Heart right ventricle (tissue), 16 donors: Measurements from ENCODE around the gene RC3H1. TPM values are rescaled to one million over a fixed set of nuclear protein-coding genes. Genes with fewer than 3 reads are reported as not detected.

Experiments used
- ATAC-seq, 8 donors: fragments of 200-7000 bp; cut with Tn5 transposase; one replicate each; pipeline ENCODE4 v1.9.1; 2020; ENCODE audit warnings: mild to moderate bottlenecking in 8 of 8, moderate library complexity in 8 of 8, moderate number of reproducible peaks in 1 of 8
- DNase-seq, 2 donors: peaks; one replicate each; pipeline ENCODE4 v3.0.0-alpha.2; 2020
- H3K27ac ChIP-seq, 10 donors: fragments of 200-600 bp; sonication (generic) in 2 of 10; one replicate each; pipeline versions ENCODE4 v1.5.0 to v1.8.0; 2020 to 2022; ENCODE audit warnings: mild to moderate bottlenecking in 3 of 10
- H3K27me3 ChIP-seq, 7 donors: fragments of 200-600 bp; one replicate each; pipeline ENCODE4 v1.8.0; 2021 to 2022; ENCODE audit warnings: mild to moderate bottlenecking in 2 of 7
- H3K36me3 ChIP-seq, 9 donors: fragments of 200-600 bp; sonication (generic) in 1 of 9; one replicate each; pipeline versions ENCODE4 v1.5.0 to v1.8.0; 2020 to 2022; ENCODE audit warnings: mild to moderate bottlenecking in 2 of 9
- H3K4me1 ChIP-seq, 9 donors: fragments of 200-600 bp; sonication (generic) in 1 of 9; one replicate each; pipeline versions ENCODE4 v1.5.0 to v1.8.0; 2020 to 2022; ENCODE audit warnings: mild to moderate bottlenecking in 4 of 9
- H3K4me3 ChIP-seq, 10 donors: fragments of 200-600 bp; sonication (generic) in 2 of 10; one replicate each; pipeline versions ENCODE4 v1.5.0 to v1.8.0; 2020 to 2022; ENCODE audit warnings: mild to moderate bottlenecking in 7 of 10, moderate library complexity in 2 of 10
- H3K9me3 ChIP-seq, 11 donors: fragments of 200-600 bp in 10 of 11; sonication (generic) in 2 of 11; one replicate each; pipeline versions ENCODE4 v1.5.0 to v1.8.0; 2013 to 2022; ENCODE audit warnings: mild to moderate bottlenecking in 2 of 11, control low read depth in 1 of 11, moderate library complexity in 1 of 11
- CTCF ChIP-seq, 9 donors: fragments of 200-600 bp; sonication (generic) in 2 of 9; IDR thresholded peaks; one replicate each; pipeline versions ENCODE4 v1.5.0 to v1.8.0; 2021 to 2022; ENCODE audit warnings: antibody characterized with exemption in 9 of 9, mild to moderate bottlenecking in 5 of 9, moderate library complexity in 1 of 9
- WGBS, 2 donors: extraction: QIAGEN DNeasy Blood & Tissue Kit; methylation state at CpG; one replicate each; pipeline ENCODE4 v1.1.7; 2013; ENCODE audit warnings: inconsistent platforms in 1 of 2; 5-methylcytosine and 5-hydroxymethylcytosine counted together
- intact Hi-C, 10 donors: fragments of 100-400 bp; cut with DNase I; formaldehyde crosslinking; loops; one replicate each; pipeline versions ENCODE4 v1.11.1 to v1.14.2; 2022
- polyA plus RNA-seq, 2 donors: library from polyadenylated mRNA; stranded (reverse); fragments of 200-250 nt; gene quantifications; one replicate each; pipeline ENCODE4 v1.2.3, GENCODE V29; 2013
- total RNA-seq, 10 donors: library from RNA; stranded (reverse); fragmentation: NEBNext Ultra II Directional in 3 of 10; extraction: Animal tissue kit (Norgen Biotek cat#: 25700) in 3 of 10; gene quantifications; one replicate each; pipeline versions ENCODE4 v1.2.1 to v1.2.4, GENCODE V29; 2021 to 2023
- donor health status: Arrhythmogenic right ventricular cardiomyopathy.
- donor health status: ischemic (EF 13 %, LVEDD 7.1; RV severe dilation, severe dysfunction).
- donor health status: healthy with polysubstance abuse.
- donor health status: DM: no; HTN: yes; CAD: no.
- donor health status: DM: no; HTN: no; CAD: no.
- donor health status: ischemic (EF 25% LVEDD 6.9; RV normal size, moderate dysfunction).
- donor health status: ischemic (EF 25% LVEDD 5.7; RV mildly dilated, moderate dysfunction).
- donor health status: healthy.
- donor health status: DM: yes; HTN: yes; CAD: no.
- donor health status: Ischemic cardiomyopathy.
- donor health status: ischemic (EF 35%, LVEDD 5.7; RV mildly dilated, moderate dysfunction).
- donor health status: nonischemic (EF 11% LVEDD 7.7; RV severe dilation, severe dysfunction).
- donor health status: DM: yes; HTN: yes; CAD: no.
- donor health status: PGD.
- donor health status: ischemic (EF 29% LVEDD 5.4; RV normal size, mild dysfunction).
- donor health status: nonischemic (EF 23%, LVEDD 6.1; RV moderate dilation, normal function).

Gene RC3H1
- total and polyA plus RNA-seq, 12 donors: 1.7 to 26.5 (median 23.4) TPM

GRCh38 chr1:173900427-173900826 is 121.7 kb downstream of the RC3H1 start:
- Histone ChIP-seq H3K4me1 (peaks cover 0 to 15% (median 0%) of the 10 kb centered on the region in 9 donors), H3K4me3 (no peak overlapping the region), H3K27me3 (no peaks in the 10 kb centered on the region), H3K27ac (no peak overlapping the region), H3K36me3 (peaks cover 0 to 20% (median 0%) of the 10 kb centered on the region in 9 donors), H3K9me3 (no peaks in the 10 kb centered on the region)
- DNase-seq (no peak), ATAC-seq (no peak)
- WGBS, 2 donors: 44 to 68% methylated on average over 2 of the region's 2 CpGs
- no peak for TF ChIP-seq CTCF (IDR thresholded peaks at IDR 0.05)
- intact Hi-C loops: no loop called here

- intact Hi-C loops: no loop called here
Measured at GRCh38 chr1:173894189-173894588, 128.0 kb downstream of the RC3H1 start.

GRCh38 chr1:173893611-173894010 is 128.5 kb downstream of the RC3H1 start:
- Histone ChIP-seq H3K27ac (no peak overlapping the region), H3K4me3 (no peak overlapping the region), H3K36me3 (peaks cover 0 to 50% (median 0%) of the 10 kb centered on the region in 9 donors), H3K9me3 (no peaks in the 10 kb centered on the region), H3K4me1 (peaks cover 0 to 12% (median 0%) of the 10 kb centered on the region in 9 donors), H3K27me3 (no peaks in the 10 kb centered on the region)
- TF ChIP-seq CTCF (IDR thresholded peaks at IDR 0.05): no peak
- DNase-seq: no peak
- ATAC-seq: no peak
- WGBS, 2 donors: 86 to 92% methylated on average over 1 of the region's 1 CpG
- intact Hi-C loops: no loop called here

More at GRCh38 chr1:173894189-173894588, 128.0 kb downstream of the RC3H1 start:
- H3K4me3 ChIP-seq: no peak overlapping the region
- WGBS, 2 donors: 60 to 77% methylated on average over 3 of the region's 3 CpGs
- H3K27me3 ChIP-seq: no peaks in the 10 kb centered on the region
- ATAC-seq (no peak), DNase-seq (no peak)
- no peaks in the 10 kb centered on the region for H3K9me3 ChIP-seq
- H3K36me3 ChIP-seq: peaks cover 0 to 44% (median 0%) of the 10 kb centered on the region in 9 donors
- no peak for TF ChIP-seq CTCF (IDR thresholded peaks at IDR 0.05)
- H3K4me1 ChIP-seq: peaks cover 0 to 12% (median 0%) of the 10 kb centered on the region in 9 donors
- no peak overlapping the region for H3K27ac ChIP-seq

- Histone ChIP-seq H3K36me3 (peaks cover 0 to 64% (median 15%) of the 10 kb centered on the region in 9 donors), H3K27me3 (no peaks in the 10 kb centered on the region), H3K4me1 (peaks cover 0 to 10% (median 0%) of the 10 kb centered on the region in 9 donors), H3K9me3 (no peaks in the 10 kb centered on the region), H3K4me3 (no peak overlapping the region), H3K27ac (no peak overlapping the region)
- DNase-seq (no peak), ATAC-seq (no peak)
- no peak for TF ChIP-seq CTCF (IDR thresholded peaks at IDR 0.05)
- WGBS, 2 donors: 98 to 99% methylated on average over 2 of the region's 2 CpGs
- intact Hi-C loops: no loop called here
Measured at GRCh38 chr1:173889885-173890284, 132.3 kb downstream of the RC3H1 start.
